HG02642 (cell line): ENCODE results near the gene THOC7.

ENCODE experiments used
- ATAC-seq: cut with Tn5 transposase; IDR thresholded peaks from one replicate; pipeline ENCODE4 v1.9.1; 2021; ENCODE audit warnings: mild to moderate bottlenecking; ENCODE audit not compliant: unreplicated experiment, poor library complexity

Gene THOC7

DNA sequence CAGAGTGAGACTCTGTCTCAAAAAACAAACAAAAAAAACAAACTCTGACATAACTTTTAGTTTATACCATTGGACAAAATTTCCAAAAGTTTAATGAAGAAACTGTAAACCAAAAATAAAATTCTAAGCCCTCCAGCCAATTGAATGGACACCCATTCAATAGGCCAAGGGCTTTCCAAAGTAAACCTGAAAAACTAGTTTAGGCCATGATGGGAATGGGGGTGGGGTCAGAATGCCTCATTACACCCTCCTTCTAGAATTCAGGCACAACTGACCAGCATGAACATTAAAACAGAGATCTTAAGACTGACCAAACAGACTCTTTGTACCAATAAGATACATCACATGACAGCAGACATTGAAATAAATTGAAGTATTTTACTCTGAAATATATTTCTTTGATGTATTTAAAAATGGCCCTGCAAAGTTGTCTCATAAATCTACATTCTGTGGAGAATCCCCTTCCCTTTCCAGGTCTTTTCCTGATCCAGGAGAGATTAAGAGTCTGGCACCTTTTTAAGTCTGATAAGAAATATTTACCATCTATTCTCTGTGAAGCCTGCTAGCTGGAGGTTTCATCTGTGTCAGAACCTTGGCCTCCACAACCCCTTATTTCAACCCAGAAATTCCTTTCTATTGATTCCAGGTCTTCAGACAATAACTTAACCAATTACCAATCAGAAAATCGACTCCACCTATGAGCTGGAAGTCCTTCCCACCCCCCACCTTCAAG is 15.7 kb downstream of the THOC7 start:
- no peak for ATAC-seq

DNA sequence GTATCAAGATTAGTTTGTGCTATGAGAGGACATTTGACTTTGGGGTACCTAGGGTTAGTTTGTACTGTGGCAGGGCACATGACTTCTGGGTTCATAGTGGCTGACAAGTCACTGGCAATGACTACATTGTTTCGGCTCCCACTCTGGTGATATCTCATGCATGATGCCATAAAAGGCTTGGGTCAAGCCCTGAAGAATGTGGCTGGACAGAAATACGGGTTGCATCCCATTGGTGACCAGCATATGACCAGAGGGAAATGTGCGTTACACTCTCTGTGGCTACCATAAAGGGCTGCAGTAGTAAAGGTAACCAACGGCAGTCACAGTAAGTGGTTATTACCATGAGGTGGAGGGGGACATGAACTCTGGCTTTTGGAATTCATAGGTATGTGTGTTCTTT is 18.4 kb downstream of the THOC7 start:
- ATAC-seq = no peak

DNA sequence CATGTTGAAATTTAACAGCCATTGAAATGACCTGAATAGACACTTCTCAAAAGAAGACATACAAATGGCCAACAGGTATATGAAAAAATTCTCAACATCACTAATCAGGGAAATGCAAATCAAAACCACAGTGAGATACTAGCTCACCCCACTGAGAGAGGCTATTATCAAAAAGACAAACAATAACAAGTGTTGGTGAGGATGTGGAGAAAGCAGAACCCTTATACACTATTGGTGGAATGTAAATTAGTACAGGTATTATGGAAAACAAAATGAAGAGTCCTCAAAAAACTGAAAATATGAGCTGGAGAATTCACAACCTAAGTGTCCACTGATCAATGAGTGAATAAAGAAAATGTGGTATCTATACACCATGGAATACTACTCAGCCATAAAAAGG is 21.5 kb downstream of the THOC7 start:
- ATAC-seq = no peak

GRCh38 chr3:63841704-63842103 is 21.9 kb downstream of the THOC7 start:
- ATAC-seq = no peak

DNA sequence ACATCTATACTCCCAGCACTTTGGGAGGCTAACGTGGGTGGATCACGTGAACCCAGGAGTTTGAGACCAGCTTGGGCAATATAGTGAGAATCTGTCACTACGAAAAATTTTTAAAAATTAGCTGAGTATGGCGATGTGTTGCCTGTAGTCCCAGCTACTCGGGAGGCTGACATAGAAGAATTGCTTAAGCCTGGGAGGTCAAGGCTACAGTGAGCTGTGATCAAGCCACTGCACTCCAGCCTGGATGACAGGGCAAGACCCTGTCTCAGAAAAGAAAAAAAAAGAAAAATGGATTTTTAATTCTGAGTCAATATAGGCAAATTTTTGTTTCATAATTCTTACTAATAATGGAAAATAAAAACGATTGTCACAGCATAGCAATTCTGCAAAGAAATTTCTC is 31.2 kb downstream of the THOC7 start:
- no peak for ATAC-seq

DNA sequence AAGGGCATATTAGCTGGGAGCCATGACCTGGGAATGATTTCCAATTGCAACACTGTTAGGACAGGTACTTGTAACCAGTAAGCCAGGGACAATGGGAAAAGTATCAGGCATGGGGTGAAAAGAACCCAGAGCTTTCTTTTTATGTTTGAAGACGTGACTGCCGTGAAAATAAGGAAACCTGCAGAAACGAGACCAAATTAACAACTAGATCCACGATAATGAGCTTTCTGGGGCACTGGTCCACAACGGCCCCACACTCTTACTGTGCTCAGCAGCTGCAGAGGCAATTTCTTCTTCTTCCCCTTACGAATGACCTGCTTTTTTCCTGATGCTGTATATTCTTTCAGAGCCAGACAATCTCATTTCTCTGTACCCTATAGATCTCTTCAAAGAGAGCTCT is 33.1 kb downstream of the THOC7 start:
- ATAC-seq = no peak

DNA sequence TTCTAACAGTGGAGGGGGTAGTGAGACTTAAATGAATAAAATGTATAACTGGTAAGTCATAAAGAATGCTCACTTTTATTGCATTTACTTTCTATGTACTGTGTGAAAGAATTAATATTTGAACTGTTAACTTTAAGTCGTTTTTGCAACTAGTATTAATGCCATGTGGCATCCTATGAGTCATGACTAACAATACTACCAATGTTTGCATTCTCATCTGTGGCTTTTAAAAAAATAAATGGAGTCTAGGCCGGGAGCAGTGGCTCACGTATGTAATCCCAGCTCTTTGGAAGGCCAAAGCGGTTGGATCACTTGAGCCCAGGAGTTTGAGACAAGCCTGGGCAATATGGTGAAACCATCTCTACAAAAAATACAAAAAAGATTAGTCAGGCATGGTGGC is 39.3 kb downstream of the THOC7 start:
- ATAC-seq = no peak

GRCh38 chr3:63819151-63819398 is 44.5 kb downstream of the THOC7 start, which contains the start of gene C3orf49:
TSS of gene C3orf49 (plus strand) at chr3:63819299. CDS start at chr3:63819472, 173 bp downstream.
- ATAC-seq = no peak

DNA sequence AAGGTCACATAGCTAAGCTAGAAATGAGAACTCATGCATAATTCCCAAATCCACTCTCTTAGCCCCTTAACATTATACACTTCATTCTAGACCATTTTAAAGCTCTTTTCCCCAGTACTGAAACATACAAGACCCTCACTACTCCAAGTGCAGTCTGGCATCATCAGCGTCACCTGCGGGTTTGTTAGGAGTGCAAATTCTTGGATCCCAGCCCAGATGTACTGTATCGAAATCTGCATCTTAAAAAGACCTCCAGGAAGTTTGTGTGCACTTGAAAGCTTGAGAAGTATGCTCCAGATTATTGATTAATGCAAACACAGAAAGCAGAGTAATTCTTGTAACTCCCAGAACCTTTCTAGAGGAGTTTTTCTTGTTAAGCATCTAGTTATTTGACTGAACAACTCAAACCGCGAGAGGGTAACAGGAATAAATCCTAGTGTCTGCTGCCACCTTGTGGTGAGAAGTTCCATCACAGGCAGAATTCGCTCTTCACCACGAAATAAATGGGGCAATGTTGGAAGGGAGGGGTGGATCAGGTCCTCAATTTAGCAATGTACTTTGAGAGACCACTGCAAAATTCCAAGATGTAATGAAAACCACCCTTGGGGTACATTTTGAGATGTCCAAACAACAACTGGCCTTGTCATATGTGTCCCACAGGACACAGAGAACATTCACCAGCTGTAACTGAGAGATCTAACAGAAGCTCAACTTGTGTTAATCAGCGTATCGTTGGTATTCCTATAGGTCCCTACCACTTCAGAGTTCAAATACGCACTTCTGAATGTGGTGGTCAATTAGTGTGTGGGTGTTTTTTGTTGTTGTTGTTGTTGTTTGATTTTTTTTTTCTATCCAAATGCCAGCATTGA is 45.1 kb downstream of the THOC7 start:
- ATAC-seq = no peak

DNA sequence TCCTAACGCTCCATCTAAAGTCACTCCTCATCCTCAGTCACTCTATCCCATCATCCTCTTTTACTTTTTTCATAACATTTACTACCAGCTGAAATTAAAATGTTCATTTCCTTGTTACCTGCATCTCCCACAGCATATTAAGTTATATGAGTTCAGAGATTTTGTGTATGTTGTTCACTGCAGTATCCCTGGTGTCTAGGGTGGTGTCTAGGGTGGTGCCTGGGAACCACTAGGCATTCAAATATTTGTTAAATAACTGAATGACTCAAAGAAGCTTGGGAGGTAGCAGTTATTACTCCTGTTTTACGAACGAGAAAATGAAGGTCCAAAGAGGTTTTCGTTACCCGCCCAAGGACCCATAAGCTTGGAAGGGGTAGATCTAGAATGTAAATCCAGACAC is 46.4 kb downstream of the THOC7 start:
- ATAC-seq = no peak

DNA sequence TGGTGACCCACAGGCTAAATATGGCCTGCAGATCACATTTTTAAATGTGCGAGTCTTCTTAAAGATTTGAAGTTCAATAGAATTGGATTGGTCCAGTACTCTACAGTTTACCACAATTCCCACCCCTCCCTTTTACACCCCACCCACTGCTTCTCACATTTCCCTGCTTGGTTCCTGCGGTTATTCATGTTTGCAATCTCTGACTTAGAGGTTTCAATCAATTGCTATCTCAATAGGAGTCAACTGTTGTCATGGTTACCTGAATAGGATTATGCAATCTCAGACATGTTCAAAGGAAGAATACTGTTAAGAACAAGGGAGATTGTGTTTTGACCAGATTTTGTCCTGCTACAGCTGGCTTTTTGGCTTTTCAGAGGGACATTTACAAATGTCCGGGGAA is 49.4 kb downstream of the THOC7 start:
- ATAC-seq = no peak

DNA sequence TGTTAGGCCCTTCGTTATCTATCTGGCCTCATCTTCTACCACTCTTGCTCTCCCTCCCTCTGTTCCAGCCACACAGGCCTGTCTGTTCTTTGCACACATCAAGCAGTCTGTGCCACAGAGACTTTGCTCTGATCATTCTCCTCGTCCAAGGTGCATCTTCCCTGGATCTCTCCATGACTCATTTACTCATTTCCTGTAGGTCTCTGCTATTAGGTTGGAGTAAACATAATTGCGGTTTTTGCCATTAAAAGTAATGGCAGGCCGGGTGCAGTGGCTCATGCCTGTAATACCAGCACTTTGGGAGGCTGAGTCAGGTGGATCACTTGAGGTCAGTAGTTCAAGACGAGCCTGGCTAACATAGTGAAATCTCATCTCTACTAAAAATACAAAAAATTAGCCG is 54.0 kb downstream of the THOC7 start:
- ATAC-seq = no peak

- no peak for ATAC-seq
These were observed 55.0 kb downstream of the THOC7 start for GRCh38 chr3:63808633-63809032.

DNA sequence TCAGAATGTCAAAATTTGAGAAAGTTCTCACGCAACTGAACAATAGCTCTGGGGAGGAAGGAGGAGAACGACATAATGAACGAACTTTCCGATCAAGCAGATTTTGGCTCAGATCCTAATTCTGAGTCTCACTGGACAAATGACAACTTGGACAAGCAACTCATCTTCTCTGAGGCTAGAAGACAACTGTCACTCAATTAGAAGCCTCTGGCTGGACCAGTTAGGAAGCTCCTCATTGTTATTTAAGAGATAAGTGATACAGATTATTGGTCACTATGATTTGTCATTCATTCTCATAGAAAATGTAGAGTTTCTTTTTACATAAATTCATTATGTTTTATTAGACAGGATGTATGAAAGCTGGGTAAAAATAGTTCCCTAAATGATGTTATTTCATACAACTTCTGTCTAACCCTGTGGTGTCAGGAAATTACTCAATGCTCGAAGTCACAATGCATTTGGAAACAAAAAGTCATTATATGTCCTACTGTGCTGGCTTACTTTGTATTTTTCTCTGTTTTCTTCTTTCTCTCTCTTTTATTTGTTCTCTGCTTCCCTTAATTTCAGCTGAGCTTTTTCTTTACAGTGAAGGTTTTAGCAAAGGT is 55.5 kb downstream of the THOC7 start:
- no peak for ATAC-seq

- no peak for ATAC-seq
These were observed 59.7 kb downstream of the THOC7 start for GRCh38 chr3:63803911-63804310.

GRCh38 chr3:63800097-63800496 is 63.5 kb downstream of the THOC7 start:
- no peak for ATAC-seq

DNA sequence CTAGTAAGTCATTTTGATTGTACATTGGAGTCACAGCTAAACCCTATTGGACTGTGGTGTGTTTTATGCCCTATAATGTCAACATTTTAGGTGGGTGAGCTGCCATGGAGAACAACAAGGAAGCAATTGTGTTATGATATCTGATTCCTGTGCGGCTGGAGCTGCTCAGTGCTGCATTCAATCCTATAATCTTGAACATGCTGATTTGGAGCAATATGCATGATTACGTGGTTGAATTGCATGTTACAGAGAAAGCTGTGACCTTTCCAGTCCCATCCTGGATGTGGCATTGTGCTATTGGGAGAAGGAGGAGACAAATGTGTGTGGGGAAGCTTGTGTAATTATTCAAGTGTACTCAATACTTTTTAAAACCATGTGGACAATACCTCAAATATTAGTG is 64.7 kb downstream of the THOC7 start:
- no peak for ATAC-seq

DNA sequence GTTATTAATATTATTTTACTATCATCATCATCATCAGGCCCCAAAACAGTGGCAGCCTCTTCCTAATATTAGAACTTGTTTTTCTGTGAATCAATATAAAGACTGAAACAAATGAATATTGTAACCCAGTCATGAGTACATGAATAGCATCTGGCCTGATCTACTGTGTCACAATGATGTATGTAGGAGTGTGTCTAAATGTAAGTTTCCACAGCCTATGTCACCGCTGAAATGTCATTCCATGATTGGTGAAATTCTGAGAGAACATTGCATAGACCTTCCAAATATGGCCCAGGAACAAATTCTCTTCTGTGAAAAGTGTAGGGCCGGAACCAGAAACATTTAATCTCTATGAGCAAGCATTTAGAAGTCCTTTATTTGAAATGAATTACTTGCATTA is 65.1 kb downstream of the THOC7 start:
- ATAC-seq = no peak

- ATAC-seq = no peak
These were observed 68.2 kb downstream of the THOC7 start for GRCh38 chr3:63795438-63795837.

DNA sequence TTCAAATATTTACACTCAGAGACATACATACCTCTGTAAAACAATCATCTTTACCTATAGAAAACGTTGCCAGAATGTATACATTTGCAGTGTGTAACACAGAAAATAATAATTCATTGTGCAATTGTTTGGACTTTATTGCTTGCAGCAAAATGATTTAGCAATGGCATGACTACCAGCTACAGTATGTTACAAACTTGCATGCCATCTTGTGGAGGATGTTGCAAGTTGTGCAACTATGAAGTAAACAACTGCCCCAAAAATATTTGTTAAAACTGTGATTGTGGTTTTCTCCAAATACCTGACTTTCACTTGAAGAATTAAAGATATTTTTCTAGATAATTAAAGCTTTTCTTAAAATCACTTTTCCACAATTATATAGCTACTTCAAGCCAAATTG is 71.6 kb downstream of the THOC7 start:
- ATAC-seq = no peak
